Measurements from ENCODE around the gene LRRFIP2. TPM values are rescaled to one million over a fixed set of nuclear protein-coding genes. Genes with fewer than 3 reads are reported as not detected.

The LRRFIP2 gene
- polyA plus RNA-seq, 1 experiment, result 43.9 TPM

DNA sequence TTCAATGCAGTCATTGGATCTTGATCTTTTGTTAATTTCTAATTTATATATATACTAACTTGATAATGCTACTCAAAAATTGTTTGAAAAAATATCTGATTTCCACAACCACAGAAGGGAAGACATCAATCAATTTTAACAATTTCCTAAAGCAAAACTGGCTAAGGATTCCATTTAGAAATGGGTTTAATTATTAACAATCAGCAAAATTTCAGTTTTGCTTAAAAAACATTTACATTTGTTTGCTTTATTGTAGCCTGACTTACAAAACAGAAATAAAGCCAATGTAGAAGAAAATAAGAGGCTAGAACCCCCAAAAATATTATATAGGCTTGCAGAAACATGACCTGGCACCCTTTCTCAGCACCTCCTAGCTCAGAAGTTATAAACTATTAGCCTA is 74.9 kb downstream of the LRRFIP2 start:
- no peaks in the 10 kb centered on the region for H3K27me3 ChIP-seq (ENCODE audit: control insufficient read depth, insufficient read depth, low read length)
- no peak for DNase-seq (ENCODE audit: low read depth)
- ChIA-PET CTCF (interaction anchor here (1.0 kb wide), 1 partner anchor 15 kb away, joined by 3 read pairs; no protein-coding TSS in a partner anchor), POLR2A (no interaction called here)
- H3K4me3 ChIP-seq (ENCODE audit: low read depth, low read length), result no peak overlapping the region
- TF ChIP-seq, protein P1, sequence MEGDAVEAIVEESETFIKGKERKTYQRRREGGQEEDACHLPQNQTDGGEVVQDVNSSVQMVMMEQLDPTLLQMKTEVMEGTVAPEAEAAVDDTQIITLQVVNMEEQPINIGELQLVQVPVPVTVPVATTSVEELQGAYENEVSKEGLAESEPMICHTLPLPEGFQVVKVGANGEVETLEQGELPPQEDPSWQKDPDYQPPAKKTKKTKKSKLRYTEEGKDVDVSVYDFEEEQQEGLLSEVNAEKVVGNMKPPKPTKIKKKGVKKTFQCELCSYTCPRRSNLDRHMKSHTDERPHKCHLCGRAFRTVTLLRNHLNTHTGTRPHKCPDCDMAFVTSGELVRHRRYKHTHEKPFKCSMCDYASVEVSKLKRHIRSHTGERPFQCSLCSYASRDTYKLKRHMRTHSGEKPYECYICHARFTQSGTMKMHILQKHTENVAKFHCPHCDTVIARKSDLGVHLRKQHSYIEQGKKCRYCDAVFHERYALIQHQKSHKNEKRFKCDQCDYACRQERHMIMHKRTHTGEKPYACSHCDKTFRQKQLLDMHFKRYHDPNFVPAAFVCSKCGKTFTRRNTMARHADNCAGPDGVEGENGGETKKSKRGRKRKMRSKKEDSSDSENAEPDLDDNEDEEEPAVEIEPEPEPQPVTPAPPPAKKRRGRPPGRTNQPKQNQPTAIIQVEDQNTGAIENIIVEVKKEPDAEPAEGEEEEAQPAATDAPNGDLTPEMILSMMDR (IDR thresholded peaks at IDR 0.05; ENCODE audit: insufficient read depth, low read depth, low read length), result no peak
- no peaks in the 10 kb centered on the region; the same call in 1 of the 2 replicates for H3K36me3 ChIP-seq (ENCODE audit: control insufficient read depth, insufficient read depth, low read length)

GRCh38 chr3:37098884-37099283 is 75.5 kb downstream of the LRRFIP2 start:
- DNase-seq (ENCODE audit: low read depth), result no peak
- Histone ChIP-seq H3K36me3 (ENCODE audit: control insufficient read depth, insufficient read depth, low read length) (no peaks in the 10 kb centered on the region), H3K4me3 (ENCODE audit: low read depth, low read length) (no peak overlapping the region), H3K27me3 (ENCODE audit: control insufficient read depth, insufficient read depth, low read length) (no peaks in the 10 kb centered on the region)
- ChIA-PET CTCF (interaction anchor here (1.0 to 1.7 kb wide), 2 partner anchors 8 to 14 kb away, joined by 3 to 4 read pairs; no protein-coding TSS in a partner anchor), POLR2A (no interaction called here)
- TF ChIP-seq, protein P1 (IDR thresholded peaks at IDR 0.05; ENCODE audit: insufficient read depth, low read depth, low read length), result no peak

- TF ChIP-seq, protein P1 (IDR thresholded peaks at IDR 0.05; ENCODE audit: insufficient read depth, low read depth, low read length), result no peak
- no peak for DNase-seq (ENCODE audit: low read depth)
- H3K27me3 ChIP-seq (ENCODE audit: control insufficient read depth, insufficient read depth, low read length), result no peaks in the 10 kb centered on the region
- POLR2A ChIA-PET, result interaction anchor here (0.6 kb wide), 1 partner anchor 16 kb away, joined by 6 read pairs; no protein-coding TSS in a partner anchor
- H3K4me3 ChIP-seq (ENCODE audit: low read depth, low read length), result no peak overlapping the region
- no peaks in the 10 kb centered on the region; the same call in 1 of the 2 replicates for H3K36me3 ChIP-seq (ENCODE audit: control insufficient read depth, insufficient read depth, low read length)
- CTCF ChIA-PET, result interaction anchor here (1.7 kb wide), 1 partner anchor 9 kb away, joined by 4 read pairs; no protein-coding TSS in a partner anchor
Observed at GRCh38 chr3:37097776-37098175, 76.6 kb downstream of the LRRFIP2 start.

DNA sequence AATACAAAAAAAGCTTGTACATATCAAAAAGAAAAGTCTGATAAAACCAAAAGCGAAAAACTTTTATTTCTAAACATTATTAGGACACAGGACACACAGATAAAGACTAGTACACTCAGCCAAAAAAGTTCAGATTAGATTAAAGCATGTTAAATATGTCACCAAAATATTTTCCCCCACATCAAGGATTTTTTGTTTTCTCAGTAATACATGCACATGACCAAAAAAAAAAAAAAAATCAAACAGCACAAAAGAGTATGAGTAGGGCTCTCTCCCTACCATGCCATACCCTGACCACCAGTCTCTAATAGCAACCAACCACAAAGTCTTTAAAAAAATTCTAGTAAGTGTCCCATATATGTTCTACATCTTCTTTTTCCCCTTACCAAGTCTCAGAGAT is 77.4 kb downstream of the LRRFIP2 start:
- CTCF ChIA-PET, result no interaction called here
- POLR2A ChIA-PET, result no interaction called here
- no peak for DNase-seq (ENCODE audit: low read depth)
- Histone ChIP-seq H3K36me3 (ENCODE audit: control insufficient read depth, insufficient read depth, low read length) (no peaks in the 10 kb centered on the region; the same call in 1 of the 2 replicates), H3K27me3 (ENCODE audit: control insufficient read depth, insufficient read depth, low read length) (no peaks in the 10 kb centered on the region), H3K4me3 (ENCODE audit: low read depth, low read length) (no peak overlapping the region)
- TF ChIP-seq, protein P1 (IDR thresholded peaks at IDR 0.05; ENCODE audit: insufficient read depth, low read depth, low read length), result no peak

DNA sequence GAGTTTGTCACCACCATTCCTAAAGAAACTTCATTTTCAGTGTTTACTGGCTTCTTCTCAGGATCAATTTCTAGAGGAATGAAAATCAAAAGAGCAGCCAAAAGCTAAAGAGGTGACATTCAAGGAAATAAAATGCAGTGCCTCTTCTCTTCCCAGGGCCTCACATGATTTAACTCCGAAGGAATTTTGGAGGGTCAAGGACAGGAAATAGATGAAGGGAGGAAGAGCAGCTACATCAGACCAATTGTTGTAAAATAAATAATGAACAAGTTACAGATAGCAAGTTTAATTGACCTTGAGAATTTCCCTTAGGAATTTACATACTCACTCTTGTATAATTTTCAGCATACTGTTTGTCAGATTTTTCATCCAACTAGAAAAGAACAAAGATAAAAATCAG is 78.1 kb downstream of the LRRFIP2 start:
- ChIA-PET CTCF (no interaction called here), POLR2A (no interaction called here)
- TF ChIP-seq, protein P1 (IDR thresholded peaks at IDR 0.05; ENCODE audit: insufficient read depth, low read depth, low read length), result no peak
- Histone ChIP-seq H3K27me3 (ENCODE audit: control insufficient read depth, insufficient read depth, low read length) (no peaks in the 10 kb centered on the region), H3K4me3 (ENCODE audit: low read depth, low read length) (no peak overlapping the region), H3K36me3 (ENCODE audit: control insufficient read depth, insufficient read depth, low read length) (peaks cover under 1% of the 10 kb centered on the region)
- peak; percentile 60 for DNase-seq (ENCODE audit: low read depth)

Measured in BJ (cell line).